HG02870 (cell line): ENCODE measurements around the gene IL25.
"Not testable (repeated sequence)": the region's sequence is repeated elsewhere in the genome, so short reads cannot be mapped to it uniquely, and the experiment has no call there.

ENCODE experiments used
- ATAC-seq: cut with Tn5 transposase; IDR thresholded peaks from one replicate; pipeline ENCODE4 v1.9.1; 2021; ENCODE audit warnings: mild to moderate bottlenecking, moderate library complexity; ENCODE audit not compliant: unreplicated experiment

IL25 gene

GRCh38 chr14:23372509-23372908, at the start of gene IL25:
Gene IL25, plus strand, starts transcription at chr14:23372809.
- no peak for ATAC-seq

DNA sequence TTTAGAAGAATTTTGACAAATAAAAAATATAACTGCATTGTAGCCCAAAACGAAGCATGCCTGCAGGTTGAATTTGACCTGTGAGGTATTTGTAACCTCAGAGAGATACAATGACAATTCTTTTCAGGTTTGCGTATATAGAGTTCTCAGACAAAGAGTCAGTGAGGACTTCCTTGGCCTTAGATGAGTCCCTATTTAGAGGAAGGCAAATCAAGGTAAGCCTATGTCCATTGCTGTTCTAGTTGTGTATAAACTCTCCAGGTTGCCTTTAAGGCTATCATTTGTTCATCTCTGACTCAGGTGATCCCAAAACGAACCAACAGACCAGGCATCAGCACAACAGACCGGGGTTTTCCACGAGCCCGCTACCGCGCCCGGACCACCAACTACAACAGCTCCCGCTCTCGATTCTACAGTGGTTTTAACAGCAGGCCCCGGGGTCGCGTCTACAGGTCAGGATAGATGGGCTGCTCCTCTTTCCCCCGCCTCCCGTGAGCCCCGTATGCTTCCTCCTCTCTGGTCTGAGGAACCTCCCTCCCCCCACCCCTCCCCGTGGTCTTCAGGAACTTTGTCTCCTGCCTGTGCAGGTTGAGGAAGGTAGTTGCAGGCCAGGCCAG, 48.7 kb upstream of the IL25 start:
- no peak for ATAC-seq

- ATAC-seq = no peak
Observed at GRCh38 chr14:23324455-23324846, 48.2 kb upstream of the IL25 start.

- no peak for ATAC-seq
Observed at GRCh38 chr14:23324993-23325392, 47.6 kb upstream of the IL25 start.

GRCh38 chr14:23325746-23326145, 46.9 kb upstream of the IL25 start:
- ATAC-seq = not testable (repeated sequence)

- ATAC-seq = no peak
Observed at GRCh38 chr14:23326491-23327332, 45.9 kb upstream of the IL25 start.

- ATAC-seq = no peak
Observed at GRCh38 chr14:23327947-23328744, 44.5 kb upstream of the IL25 start.

GRCh38 chr14:23335623-23336022, 37.0 kb upstream of the IL25 start:
- no peak for ATAC-seq

GRCh38 chr14:23339506-23340268, 32.9 kb upstream of the IL25 start:
- ATAC-seq = no peak

GRCh38 chr14:23344481-23344880, 28.1 kb upstream of the IL25 start:
- no peak for ATAC-seq

- ATAC-seq = no peak
Observed at GRCh38 chr14:23345987-23346692, 26.5 kb upstream of the IL25 start.

DNA sequence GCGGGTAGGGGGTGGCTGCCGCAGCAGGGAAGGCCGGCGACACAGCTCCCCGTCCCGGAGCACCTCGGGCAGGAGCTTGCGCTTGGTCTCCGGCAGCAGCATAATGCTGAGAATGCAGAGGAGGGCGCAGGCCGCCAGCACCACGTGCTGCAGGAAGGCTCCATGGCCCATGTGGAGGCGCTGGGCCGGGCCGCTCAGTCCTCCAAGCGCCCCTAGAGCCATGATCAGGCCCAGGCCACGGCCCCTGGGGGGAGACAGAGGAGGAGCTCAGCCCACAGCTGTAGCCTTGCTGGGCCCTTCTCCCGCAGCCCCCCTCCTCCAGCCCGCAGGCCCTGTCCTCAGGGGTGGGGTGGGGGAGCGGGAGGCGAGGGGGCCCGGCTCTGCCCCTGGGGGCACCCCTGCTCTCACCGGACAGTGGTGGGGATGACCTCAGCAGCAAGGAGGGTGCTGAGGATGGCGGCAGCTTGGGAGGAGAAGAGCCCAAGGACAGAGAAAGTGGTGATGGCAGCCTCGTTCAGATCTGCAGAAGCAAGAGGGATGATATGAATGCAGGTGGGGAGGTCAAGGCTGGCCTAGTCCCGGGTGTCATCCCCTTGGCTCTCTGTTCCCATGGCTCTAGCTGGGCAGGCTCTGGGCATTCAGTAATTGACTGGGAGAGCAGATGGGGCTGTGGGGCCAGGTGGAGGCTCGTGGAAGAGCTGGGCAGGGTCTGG, 25.8 kb upstream of the IL25 start:
- ATAC-seq = no peak

- ATAC-seq = no peak
Observed at GRCh38 chr14:23347406-23348296, 25.0 kb upstream of the IL25 start.

- ATAC-seq = no peak
Observed at GRCh38 chr14:23348297-23348655, 24.3 kb upstream of the IL25 start.

DNA sequence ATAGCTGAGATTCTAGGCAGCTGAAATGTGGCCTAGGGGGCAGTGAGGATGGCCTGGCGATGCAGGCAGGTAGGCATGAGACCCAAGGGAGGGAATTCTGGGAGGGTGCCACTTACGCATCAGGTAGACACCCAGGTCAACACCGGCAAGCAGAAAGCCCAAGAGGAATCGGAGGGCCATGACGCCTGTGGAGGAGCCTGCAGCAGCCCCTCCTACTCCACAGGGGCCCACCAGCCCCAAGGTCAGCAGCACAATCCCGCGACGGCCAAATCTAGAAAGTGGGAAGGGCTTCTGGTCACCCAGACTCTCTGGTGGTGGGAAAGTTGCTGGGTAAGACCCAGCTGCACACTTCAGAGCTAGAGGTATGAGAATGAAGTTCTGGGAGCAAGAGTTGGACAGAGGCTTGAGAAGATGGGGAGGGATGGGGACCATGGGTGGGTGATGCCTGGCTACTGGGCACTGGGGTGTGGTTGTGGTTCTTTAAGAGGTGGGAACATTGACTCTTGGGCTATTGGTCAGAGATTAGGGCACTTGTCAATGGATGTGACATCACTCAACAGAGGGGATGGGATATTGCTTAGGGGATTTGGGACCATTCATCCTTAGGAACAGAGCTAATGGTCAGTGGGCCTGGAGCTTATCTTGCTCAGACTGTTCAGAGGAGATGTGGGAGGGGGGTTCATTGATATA, 23.3 kb upstream of the IL25 start:
- no peak for ATAC-seq

DNA sequence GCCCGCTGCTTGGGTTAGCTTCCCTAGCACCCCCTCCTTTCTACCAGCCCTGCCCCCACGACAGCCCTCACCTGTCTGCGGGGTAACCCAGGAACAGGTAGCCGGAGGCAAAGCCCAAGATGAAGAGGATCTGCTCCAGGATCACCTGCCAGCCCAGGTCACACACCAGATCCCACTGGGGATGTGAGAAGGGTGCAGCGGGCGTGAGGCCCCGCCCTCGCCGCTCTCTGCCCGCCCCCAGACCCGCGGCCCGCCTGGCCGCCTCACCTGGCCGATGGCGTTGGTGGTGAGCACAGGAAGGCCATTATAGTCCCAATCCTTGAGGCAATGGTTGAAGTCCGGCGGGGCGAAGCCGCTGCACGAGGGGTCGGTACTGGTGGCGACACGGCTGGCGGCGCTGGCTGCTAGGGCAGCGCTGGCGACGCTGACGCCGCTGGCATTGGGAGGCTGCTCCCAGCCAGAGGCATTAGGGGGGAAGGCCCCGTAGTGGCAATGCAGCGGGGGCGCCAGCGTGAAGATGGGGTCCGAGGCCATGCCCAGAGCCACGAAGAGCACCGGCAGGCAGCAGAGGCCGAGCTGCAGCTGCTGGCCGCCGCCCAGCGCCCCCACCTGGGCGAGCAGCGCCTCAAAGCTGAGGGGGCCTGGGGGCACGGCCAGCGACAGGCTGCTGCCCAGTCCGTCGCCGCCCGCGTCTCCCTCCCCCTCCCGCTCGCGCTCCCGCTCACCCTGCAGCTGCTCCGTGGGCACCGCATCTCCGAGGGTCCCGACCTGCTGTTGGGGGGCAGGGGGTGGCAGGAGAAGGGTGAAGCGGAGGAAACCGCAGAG, 20.7 kb upstream of the IL25 start:
- no peak for ATAC-seq
